ENCODE data around the gene SLC12A3. TPM values are rescaled to one million over a fixed set of nuclear protein-coding genes. Genes with fewer than 3 reads are reported as not detected.

Gene SLC12A3
- total and polyA plus RNA-seq, 2 of the 8 experiments (the other 6 are each of a cell fraction or from before 2014, with no cell fraction given) = not detected

GRCh38 chr16:56910112-56910511 lies 45.1 kb downstream of the SLC12A3 start:
- H4K20me1 ChIP-seq (replicated peaks in 1 of 2; ENCODE audit: control insufficient read depth in 1 of 2, insufficient read depth in 2 of 2, low read length in 2 of 2) = no peaks in the 10 kb centered on the region

More at GRCh38 chr16:56910112-56910511, 45.1 kb downstream of the SLC12A3 start:
- no peak overlapping the region for H2BK12ac ChIP-seq (ENCODE audit: low read depth, low read length)
- DNase-seq (ENCODE audit: low read depth in 1 of 2, low spot score in 2 of 2) = no peak
- H2BK120ac ChIP-seq (replicated peaks; ENCODE audit: low read depth, low read length) = no peak overlapping the region
- TF ChIP-seq KDM4A (IDR thresholded peaks at IDR 0.05; ENCODE audit: low read depth, low read length, severe bottlenecking) = no peak
- no peak for TF ChIP-seq SIX5 (IDR thresholded peaks at IDR 0.05; ENCODE audit: low read depth, low read length)
- TF ChIP-seq EP300 (IDR thresholded peaks at IDR 0.05; ENCODE audit: borderline replicate concordance in 1 of 2, low read depth in 2 of 2, low read length in 2 of 2) = no peak
- TF ChIP-seq JUND (IDR thresholded peaks at IDR 0.05; ENCODE audit: low read length) = no peak
- no peak for TF ChIP-seq ZNF274 (IDR thresholded peaks at IDR 0.05; ENCODE audit: borderline replicate concordance, extremely low read depth, low read length)
- TF ChIP-seq TEAD4 (IDR thresholded peaks at IDR 0.05; ENCODE audit: low read depth, low read length) = no peak
- no peak for TF ChIP-seq SP2 (IDR thresholded peaks at IDR 0.05; ENCODE audit: low read length)
- no peak for TF ChIP-seq ASH2L (IDR thresholded peaks at IDR 0.05; ENCODE audit: low read length)
- ChIA-PET POLR2A (ENCODE audit: partially characterized antibody) (interaction anchor here (0.6 to 3.4 kb wide), 4 partner anchors 8 to 382 kb away, joined by 3 to 13 read pairs (median 4); partner anchors contain the start of gene HERPUD1), CTCF (ENCODE audit: partially characterized antibody) (interaction anchor here (1.2 to 1.9 kb wide), 2 partner anchors 11 to 16 kb away, joined by 3 to 6 read pairs; no protein-coding TSS in a partner anchor)
- H3K36me3 ChIP-seq (ENCODE audit: control insufficient read depth in 2 of 4, insufficient read depth in 4 of 4, low read length in 3 of 4) = no peaks in the 10 kb centered on the region
- H2BK20ac ChIP-seq (ENCODE audit: low read length) = no peak overlapping the region
- no peak overlapping the region for H3K4ac ChIP-seq (replicated peaks; ENCODE audit: insufficient read length, low read depth, low read length)
- WGBS, 2 experiments (ENCODE audit: extremely low coverage in 1 of 2, insufficient coverage in 1 of 2, insufficient read length in 1 of 2, insufficient replicate concordance in 2 of 2, low coverage in 1 of 2, low lambda C conversion rate in 2 of 2, missing lambda C conversion rate in 1 of 2) = 83% methylated on average over 5 of the region's 5 CpGs; no CpG with 5 or more reads in 1 of the 2 experiments
- H3K79me1 ChIP-seq (ENCODE audit: low read depth, low read length) = no peaks in the 10 kb centered on the region
- no peak overlapping the region for H2BK5ac ChIP-seq (ENCODE audit: low read depth, low read length)
- H2AFZ ChIP-seq (ENCODE audit: low read length) = no peak overlapping the region
- H3K23me2 ChIP-seq (ENCODE audit: low read depth, low read length) = no peaks in the 10 kb centered on the region
- no peak overlapping the region for H4K5ac ChIP-seq (ENCODE audit: insufficient read length, low read depth, low read length)
- H3K4me2 ChIP-seq (ENCODE audit: insufficient read depth in 1 of 2, low read depth in 2 of 2, low read length in 2 of 2) = no peak overlapping the region
- no peaks in the 10 kb centered on the region for H3K79me2 ChIP-seq (ENCODE audit: control insufficient read depth in 1 of 2, insufficient read depth in 2 of 2, low read length in 2 of 2)
- no peak overlapping the region for H3K14ac ChIP-seq (ENCODE audit: insufficient read length)
- no peak overlapping the region for H3K56ac ChIP-seq (replicated peaks; ENCODE audit: insufficient read length, low read depth, low read length)
- H3K9ac ChIP-seq (replicated peaks in 1 of 4; ENCODE audit: extremely low read depth in 1 of 4, low read depth in 3 of 4, low read length in 3 of 4) = no peak overlapping the region
- FAIRE-seq = no peak
- H3K4me1 ChIP-seq (replicated peaks in 1 of 4; ENCODE audit: control insufficient read depth in 3 of 4, insufficient read depth in 4 of 4, low read length in 3 of 4) = peaks cover 0 to 14% (median under 1%) of the 10 kb centered on the region in 4 experiments; a peak in 3 of 7 replicates
- H4K8ac ChIP-seq (ENCODE audit: extremely low read depth, insufficient read depth, low read length) = no peak overlapping the region
- no peak overlapping the region for H3K27ac ChIP-seq (ENCODE audit: low read depth, low read length)
- H4K91ac ChIP-seq (replicated peaks; ENCODE audit: insufficient read length, low read length) = no peak overlapping the region
- no peak overlapping the region for H3K4me3 ChIP-seq (ENCODE audit: extremely low read depth in 1 of 4, insufficient read depth in 2 of 4, low read depth in 3 of 4, low read length in 4 of 4)
- no peak overlapping the region for H2AK5ac ChIP-seq (ENCODE audit: low read depth, low read length)
- H3K9me3 ChIP-seq (ENCODE audit: insufficient read depth in 2 of 2, low read depth in 1 of 2, low read length in 1 of 2) = no peaks in the 10 kb centered on the region
- no peak overlapping the region; the same call in 1 of the 2 replicates for H3K18ac ChIP-seq (ENCODE audit: extremely low read depth, low read length)
- no peak overlapping the region for H2BK15ac ChIP-seq (ENCODE audit: low read length)
- no peaks in the 10 kb centered on the region; a peak in 1 of 7 replicates for H3K27me3 ChIP-seq (replicated peaks in 1 of 4; ENCODE audit: control insufficient read depth in 3 of 4, extremely low read depth in 1 of 4, insufficient read depth in 3 of 4, low read length in 3 of 4)
- no peak overlapping the region for H3K23ac ChIP-seq (ENCODE audit: insufficient read length)

Data from H1 (cell line).